WI38 (cell line): ENCODE measurements around the gene HDAC4.

Experiments
- H3K4me3 ChIP-seq: 2 replicates; pipeline ENCODE4 v1.5.1; 2011; ENCODE audit warnings: low read depth, mild to moderate bottlenecking, control low read depth, low read length
- TF ChIP-seq, protein P1 (sequence below): IDR thresholded peaks from 2 replicates; pipeline ENCODE4 v1.5.1; 2012; ENCODE audit warnings: low read depth, mild to moderate bottlenecking, control low read depth, low read length

The HDAC4 gene

DNA sequence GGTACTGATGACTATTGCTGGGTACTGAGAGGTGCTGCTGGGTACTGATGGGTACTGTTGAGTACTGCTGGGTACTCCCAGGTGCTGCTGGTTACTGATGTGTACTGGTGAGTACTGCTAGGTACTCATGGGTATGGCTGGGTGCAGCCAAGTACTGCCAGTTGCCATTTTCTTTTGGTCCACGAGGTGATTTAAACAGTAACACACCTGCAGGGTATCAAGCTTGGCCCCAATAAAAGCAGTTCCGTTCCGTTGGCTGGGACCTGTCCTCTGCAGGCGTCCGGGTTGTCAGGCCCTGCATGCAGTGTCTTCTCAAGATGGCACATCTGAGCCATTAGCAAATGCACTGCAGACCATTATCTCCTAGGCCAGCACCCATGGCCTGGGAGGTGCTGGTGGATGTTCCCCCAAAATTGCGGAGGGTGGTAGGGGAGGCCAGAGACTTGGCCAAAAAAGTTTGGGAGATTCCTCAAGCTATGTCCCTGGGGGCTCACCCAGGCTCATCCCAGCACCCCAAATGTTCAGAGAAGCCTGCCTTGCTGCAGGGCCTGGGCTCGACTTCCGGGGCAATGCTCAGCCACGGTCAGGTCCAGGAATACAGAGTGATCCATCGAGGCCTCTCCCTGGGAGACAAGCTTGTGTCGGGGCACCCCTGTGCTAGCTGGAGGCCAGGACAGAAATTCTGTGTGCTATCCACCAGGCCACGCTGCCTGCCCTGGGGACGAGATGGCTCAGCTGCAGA is 387.7 kb downstream of the HDAC4 start:
- no peak overlapping the region for H3K4me3 ChIP-seq
- TF ChIP-seq, protein P1, sequence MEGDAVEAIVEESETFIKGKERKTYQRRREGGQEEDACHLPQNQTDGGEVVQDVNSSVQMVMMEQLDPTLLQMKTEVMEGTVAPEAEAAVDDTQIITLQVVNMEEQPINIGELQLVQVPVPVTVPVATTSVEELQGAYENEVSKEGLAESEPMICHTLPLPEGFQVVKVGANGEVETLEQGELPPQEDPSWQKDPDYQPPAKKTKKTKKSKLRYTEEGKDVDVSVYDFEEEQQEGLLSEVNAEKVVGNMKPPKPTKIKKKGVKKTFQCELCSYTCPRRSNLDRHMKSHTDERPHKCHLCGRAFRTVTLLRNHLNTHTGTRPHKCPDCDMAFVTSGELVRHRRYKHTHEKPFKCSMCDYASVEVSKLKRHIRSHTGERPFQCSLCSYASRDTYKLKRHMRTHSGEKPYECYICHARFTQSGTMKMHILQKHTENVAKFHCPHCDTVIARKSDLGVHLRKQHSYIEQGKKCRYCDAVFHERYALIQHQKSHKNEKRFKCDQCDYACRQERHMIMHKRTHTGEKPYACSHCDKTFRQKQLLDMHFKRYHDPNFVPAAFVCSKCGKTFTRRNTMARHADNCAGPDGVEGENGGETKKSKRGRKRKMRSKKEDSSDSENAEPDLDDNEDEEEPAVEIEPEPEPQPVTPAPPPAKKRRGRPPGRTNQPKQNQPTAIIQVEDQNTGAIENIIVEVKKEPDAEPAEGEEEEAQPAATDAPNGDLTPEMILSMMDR = no peak

DNA sequence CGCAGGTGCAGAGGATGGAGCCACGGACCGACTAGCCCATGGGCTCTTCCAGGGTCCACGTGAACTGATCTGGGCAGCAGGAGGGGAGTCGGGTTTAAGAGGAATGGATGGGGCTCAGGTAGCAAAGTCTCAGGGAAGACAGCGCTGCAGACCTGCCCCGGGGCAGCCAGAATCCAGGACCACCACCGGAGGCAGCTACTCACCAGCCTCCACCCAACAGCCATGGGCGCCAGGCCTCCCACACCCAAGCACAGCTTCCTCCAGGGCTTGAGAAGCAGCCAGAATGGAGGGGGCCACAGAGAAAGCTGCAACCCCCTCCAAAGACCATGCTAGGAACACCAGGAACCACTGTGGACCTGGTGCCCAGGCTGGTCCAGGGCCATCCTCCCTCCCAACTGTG is 388.6 kb downstream of the HDAC4 start:
- no peak overlapping the region for H3K4me3 ChIP-seq
- TF ChIP-seq, protein P1 = no peak

DNA sequence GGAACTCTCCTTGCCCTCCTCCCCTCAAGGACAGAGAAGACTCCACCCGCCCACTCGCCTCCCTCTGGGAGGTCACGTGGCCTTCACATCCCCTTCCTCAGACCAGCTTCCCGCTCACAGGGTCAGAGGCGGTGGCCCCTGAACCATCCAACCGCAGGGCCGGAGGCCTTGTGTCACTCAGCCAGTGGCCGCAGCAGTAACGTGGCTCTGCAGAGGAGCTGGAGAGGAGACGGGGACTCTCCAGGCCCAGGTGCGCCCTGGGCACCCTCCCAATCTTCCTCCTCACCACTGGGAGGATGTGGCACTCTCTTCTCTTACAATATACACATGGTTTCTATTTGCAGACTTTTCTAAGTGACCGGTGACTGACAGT is 391.2 kb downstream of the HDAC4 start:
- H3K4me3 ChIP-seq = no peak overlapping the region
- TF ChIP-seq, protein P1 = no peak

DNA sequence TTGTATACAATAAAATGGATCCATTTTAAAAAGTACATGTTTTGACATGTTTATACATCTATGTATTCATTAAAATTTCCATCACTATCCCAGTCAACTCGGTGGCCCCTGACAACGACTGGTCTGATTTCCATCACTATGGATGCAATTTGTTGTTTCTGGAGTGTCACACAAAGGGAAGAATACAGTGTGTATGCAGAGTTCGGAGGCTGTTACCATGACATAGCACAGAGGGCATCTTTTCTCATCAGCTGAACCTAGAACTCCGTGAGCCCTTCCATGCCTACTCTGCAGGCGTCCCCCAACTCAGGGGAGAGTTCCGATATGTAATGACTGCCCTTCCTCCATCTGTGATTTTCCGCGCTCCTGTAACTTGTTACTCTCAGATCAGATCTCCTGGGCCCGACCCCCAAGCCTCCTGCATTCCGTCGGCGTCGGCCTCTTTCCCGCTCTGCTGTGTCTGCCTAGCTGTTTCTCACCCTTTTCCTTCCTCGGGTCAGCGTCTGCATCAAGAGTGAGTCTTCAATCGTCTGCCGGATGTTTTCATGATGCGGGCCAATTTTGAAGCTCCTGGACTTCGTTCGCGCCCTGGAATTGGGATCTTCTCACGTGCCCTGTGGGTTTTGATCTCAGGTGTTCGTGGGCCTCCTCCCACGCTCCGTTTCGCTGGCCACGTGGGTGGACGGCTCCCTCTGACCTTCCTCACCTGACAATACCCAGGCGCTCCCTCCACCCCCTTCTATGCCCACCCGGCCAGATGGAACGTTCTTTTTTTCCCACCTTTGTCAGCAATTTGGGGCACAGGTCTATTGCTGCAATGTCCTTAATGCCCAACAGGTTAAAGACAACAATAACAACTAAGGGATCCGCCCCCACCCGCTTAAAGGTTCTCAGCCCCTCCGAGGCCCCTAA is 391.9 kb downstream of the HDAC4 start:
- TF ChIP-seq, protein P1 = no peak
- H3K4me3 ChIP-seq = no peak overlapping the region

DNA sequence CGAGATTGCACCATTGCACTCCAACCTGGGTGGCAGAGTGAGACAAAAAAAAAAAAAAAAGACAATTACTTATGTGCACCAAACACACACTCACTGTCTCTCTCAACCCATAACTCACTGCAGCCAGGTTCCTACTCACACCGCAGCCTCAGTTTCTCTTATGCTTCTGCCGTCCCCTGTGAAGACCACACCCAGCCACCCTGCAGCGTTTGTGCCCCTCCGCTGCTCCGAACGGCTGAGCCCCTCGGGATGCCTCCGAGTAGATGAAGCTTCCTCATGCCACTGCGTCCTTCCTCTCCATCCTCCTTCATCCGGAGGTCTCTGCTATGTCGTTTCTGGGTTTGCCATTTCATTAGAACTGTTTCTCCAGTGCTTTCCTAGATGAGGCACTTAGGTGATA is 392.8 kb downstream of the HDAC4 start:
- H3K4me3 ChIP-seq = no peak overlapping the region
- TF ChIP-seq, protein P1 = no peak

DNA sequence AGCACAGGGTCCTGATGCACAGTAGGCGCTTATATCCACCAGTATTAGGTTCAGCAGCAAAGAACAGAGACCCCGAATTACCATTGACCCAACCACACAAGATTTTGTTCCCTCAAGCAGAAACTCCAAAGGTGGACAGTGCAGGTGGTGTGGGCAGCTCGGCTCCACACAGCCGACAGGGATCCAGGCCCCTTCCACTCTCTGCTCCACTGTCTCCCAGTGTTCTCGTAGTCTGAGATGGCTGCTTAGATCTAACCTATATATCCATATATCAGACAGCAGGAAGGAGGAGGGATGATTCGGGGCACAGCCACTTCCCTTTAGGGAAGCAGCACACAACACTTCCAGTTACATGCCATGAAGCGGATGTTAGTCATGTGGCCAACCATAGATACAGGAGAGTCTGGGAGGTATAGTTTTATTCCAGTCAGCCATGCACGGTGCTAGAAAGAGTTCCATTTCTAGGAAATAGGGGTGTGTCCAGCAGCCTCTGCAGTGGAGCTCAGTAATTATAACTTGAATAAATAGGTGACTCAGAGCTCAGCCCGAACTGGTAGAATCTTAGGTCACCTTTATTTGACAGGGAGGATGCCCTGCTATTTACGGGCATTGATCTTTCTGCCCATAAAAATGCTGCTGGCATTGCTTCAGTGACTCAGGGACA is 394.1 kb downstream of the HDAC4 start:
- H3K4me3 ChIP-seq = no peak overlapping the region
- TF ChIP-seq, protein P1 = no peak
